Activated CD4-positive, CD25-positive, alpha-beta regulatory T cell treated with anti-CD3 and anti-CD28 coated beads, Interleukin-2, amount 50 U/mL, for 16 hours (primary cell): ENCODE results near the gene DAZ1.
"Not testable (repeated sequence)": the region's sequence is repeated elsewhere in the genome, so short reads cannot be mapped to it uniquely, and the experiment has no call there.

Source experiments
- DNase-seq: peaks from one replicate; pipeline ENCODE4 v3.0.0-alpha.2; 2020; ENCODE audit warnings: low read depth, low spot score

Gene DAZ1

GRCh38 chrY:23198908-23199307, at the start of gene DAZ1:
TSS of gene DAZ1 (minus strand) at chrY:23199008. CDS start at chrY:23198800, 208 bp downstream.
- not testable (repeated sequence) for DNase-seq

GRCh38 chrY:23219233-23219632, 20.4 kb upstream of the DAZ1 start, which contains the start of gene DAZ2:
TSS of gene DAZ2 (plus strand) at chrY:23219533. CDS start at chrY:23219741, 208 bp downstream.
- DNase-seq = not testable (repeated sequence)

GRCh38 chrY:23210681-23211080, 11.9 kb upstream of the DAZ1 start:
- not testable (repeated sequence) for DNase-seq

GRCh38 chrY:23209802-23210495, 11.1 kb upstream of the DAZ1 start:
- DNase-seq = not testable (repeated sequence)

GRCh38 chrY:23207455-23207854, 8.6 kb upstream of the DAZ1 start:
- DNase-seq = not testable (repeated sequence)
